Raji (cell line): ENCODE results near the gene PCDHA13.
"Not testable (repeated sequence)": the region's sequence is repeated elsewhere in the genome, so short reads cannot be mapped to it uniquely, and the experiment has no call there.

Source experiments
- POLR2A ChIP-seq: IDR thresholded peaks from 2 replicates; pipeline ENCODE4 v1.6.1; 2011; ENCODE audit warnings: low read depth, low read length, control low read depth; ENCODE audit not compliant: insufficient read depth

Gene PCDHA13, protein sequence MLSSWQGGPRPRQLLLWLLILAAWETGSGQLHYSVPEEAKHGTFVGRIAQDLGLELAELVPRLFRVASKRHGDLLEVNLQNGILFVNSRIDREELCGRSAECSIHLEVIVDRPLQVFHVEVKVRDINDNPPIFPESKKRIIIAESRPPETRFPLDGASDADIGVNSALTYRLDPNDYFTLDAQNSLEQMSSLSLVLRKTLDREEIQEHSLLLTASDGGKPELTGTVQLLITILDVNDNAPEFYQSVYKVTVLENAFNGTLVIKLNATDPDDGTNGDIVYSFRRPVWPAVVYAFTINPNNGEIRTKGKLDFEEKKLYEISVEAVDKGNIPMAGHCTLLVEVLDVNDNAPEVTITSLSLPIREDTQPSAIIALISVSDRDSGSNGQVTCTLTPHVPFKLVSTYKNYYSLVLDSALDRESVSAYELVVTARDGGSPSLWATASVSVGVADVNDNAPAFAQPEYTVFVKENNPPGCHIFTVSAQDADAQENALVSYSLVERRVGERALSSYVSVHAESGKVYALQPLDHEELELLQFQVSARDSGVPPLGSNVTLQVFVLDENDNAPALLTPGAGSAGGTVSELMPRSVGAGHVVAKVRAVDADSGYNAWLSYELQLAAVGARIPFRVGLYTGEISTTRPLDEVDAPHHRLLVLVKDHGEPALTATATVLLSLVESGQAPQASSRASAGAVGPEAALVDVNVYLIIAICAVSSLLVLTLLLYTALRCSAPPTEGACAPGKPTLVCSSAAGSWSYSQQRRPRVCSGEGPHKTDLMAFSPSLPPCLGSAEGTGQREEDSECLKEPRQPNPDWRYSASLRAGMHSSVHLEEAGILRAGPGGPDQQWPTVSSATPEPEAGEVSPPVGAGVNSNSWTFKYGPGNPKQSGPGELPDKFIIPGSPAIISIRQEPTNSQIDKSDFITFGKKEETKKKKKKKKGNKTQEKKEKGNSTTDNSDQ

DNA sequence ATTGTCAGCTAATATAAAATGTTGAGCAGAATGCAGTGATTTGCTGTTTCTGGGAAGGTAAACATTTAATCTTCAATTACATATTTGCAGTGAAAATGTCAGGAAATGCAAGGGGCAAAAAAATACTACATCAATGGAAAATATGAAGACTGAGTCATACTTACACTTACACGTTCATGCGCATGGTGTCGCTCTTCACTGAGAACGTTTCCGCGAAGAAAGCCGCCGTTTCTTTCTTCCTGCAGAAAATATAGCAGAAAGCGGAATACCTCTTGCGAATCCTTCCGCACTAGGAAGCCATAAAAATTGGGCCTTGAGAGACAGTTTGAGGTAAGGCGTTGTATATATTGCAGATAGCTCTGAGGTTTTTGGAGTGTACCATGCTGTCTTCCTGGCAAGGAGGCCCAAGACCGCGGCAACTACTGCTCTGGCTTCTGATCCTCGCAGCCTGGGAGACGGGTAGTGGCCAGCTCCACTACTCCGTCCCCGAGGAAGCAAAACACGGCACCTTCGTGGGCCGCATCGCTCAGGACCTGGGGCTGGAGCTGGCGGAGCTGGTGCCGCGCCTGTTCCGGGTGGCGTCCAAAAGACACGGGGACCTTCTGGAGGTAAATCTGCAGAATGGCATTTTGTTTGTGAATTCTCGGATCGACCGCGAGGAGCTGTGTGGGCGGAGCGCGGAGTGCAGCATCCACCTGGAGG lies at the start of gene PCDHA13:
Gene PCDHA13, plus strand, starts transcription at position 236 of the 702 bp plus-strand sequence. Its CDS starts 145 bp downstream, at position 381.
- no peak for TF ChIP-seq POLR2A

DNA sequence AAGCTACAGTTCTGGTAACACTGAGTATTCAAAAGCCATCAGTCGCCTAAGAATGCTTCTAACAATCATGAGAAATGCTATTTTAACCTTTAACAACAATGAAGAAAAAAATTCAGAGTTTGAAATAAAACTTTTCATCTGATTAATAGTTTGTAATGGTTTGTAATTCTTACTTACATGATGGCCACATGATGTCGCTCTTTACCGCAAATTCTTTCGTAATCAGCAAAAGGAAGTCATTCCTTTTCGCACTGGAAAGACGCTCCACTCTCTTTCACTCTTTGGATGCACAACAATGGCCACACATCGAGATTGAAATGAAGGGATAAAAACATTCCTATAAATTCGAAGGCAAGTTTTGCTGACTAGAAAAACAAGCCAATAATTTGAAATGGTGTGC lies 47.9 kb upstream of the PCDHA13 start, which contains the start of gene PCDHA7:
Gene PCDHA7, plus strand, starts transcription at position 277 of the 400 bp plus-strand sequence. Its CDS starts 115 bp downstream, at position 392.
- TF ChIP-seq POLR2A: no peak

DNA sequence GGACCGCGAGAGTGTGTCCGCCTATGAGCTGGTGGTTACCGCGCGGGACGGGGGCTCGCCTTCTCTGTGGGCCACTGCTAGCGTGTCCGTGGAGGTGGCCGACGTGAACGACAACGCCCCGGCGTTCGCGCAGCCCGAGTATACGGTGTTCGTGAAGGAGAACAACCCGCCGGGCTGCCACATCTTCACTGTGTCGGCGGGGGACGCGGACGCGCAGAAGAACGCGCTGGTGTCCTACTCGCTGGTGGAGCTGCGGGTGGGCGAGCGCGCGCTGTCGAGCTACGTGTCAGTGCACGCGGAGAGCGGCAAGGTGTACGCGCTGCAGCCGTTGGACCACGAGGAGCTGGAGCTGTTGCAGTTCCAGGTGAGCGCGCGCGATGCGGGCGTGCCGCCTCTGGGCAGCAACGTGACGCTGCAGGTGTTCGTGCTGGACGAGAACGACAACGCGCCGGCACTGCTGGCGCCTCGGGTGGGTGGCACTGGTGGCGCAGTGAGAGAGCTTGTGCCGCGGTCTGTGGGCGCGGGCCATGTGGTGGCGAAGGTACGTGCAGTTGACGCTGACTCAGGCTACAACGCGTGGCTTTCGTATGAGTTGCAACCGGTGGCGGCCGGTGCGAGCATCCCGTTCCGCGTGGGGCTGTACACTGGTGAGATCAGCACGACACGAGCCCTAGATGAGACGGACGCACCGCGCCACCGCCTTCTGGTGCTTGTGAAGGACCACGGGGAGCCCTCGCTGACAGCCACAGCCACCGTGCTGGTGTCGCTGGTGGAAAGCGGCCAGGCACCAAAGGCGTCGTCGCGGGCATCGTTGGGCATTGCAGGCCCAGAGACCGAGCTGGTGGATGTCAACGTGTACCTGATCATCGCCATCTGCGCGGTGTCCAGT lies 46.1 kb upstream of the PCDHA13 start:
- TF ChIP-seq POLR2A: no peak

DNA sequence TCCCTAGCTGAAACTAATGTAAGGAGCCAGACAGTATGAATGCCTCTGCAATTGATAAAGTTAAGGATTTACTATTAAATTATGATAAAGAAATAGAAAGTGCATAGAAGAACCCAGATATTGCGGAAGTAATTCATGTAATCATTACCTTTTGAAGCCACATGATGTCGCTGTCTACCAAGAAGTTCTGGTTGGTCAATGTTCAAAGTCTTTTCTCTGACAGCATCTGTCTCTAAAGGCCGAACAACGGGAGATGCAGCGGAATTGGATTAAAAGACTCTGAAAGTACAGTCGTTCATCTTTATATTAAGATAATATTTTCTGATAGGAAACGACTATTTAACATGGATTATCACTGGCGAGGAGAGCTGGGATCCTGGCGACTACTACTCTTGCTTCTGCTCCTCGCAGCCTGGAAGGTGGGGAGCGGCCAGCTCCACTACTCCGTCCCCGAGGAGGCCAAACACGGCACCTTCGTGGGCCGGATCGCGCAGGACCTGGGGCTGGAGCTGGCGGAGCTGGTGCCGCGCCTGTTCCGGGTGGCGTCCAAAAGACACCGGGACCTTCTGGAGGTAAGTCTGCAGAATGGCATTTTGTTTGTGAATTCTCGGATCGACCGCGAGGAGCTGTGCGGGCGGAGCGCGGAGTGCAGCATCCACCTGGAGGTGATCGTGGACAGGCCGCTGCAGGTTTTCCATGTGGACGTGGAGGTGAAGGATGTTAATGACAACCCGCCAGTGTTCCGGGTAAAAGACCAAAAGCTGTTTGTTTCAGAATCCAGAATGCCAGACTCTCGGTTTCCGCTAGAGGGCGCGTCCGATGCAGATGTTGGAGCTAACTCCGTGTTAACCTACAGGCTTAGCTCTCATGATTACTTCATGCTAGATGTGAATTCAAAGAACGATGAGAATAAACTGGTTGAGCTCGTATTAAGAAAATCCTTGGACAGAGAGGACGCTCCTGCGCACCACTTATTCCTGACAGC lies 40.7 kb upstream of the PCDHA13 start, which contains the start of gene PCDHA8:
Gene PCDHA8, plus strand, starts transcription at position 210 of the 985 bp plus-strand sequence. Its CDS starts 135 bp downstream, at position 345.
- TF ChIP-seq POLR2A: no peak

DNA sequence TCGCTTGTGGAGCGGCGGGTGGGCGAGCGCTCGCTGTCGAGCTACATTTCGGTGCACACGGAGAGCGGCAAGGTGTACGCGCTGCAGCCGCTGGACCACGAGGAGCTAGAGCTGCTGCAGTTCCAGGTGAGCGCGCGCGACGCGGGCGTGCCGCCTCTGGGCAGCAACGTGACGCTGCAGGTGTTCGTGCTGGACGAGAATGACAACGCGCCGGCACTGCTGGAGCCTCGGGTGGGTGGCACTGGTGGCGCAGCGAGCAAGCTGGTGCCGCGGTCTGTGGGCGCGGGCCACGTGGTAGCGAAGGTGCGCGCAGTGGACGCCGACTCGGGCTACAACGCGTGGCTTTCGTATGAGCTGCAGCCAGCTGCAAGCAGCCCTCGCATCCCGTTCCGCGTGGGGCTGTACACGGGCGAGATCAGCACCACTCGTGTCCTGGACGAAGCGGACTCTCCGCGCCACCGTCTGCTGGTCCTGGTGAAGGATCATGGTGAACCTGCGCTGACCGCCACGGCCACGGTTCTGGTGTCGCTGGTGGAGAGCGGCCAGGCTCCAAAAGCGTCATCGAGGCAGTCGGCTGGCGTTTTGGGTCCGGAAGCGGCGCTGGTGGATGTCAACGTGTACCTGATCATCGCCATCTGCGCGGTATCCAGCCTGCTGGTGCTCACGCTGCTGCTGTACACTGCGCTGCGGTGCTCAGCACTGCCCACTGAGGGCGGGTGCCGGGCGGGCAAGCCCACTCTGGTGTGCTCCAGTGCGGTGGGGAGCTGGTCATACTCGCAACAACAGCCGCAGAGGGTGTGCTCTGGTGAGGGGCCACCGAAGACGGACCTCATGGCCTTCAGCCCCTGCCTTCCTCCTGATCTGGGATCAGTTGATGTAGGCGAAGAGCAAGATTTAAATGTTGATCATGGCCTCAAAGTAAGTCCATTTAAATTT lies 38.9 kb upstream of the PCDHA13 start:
- no peak for TF ChIP-seq POLR2A

DNA sequence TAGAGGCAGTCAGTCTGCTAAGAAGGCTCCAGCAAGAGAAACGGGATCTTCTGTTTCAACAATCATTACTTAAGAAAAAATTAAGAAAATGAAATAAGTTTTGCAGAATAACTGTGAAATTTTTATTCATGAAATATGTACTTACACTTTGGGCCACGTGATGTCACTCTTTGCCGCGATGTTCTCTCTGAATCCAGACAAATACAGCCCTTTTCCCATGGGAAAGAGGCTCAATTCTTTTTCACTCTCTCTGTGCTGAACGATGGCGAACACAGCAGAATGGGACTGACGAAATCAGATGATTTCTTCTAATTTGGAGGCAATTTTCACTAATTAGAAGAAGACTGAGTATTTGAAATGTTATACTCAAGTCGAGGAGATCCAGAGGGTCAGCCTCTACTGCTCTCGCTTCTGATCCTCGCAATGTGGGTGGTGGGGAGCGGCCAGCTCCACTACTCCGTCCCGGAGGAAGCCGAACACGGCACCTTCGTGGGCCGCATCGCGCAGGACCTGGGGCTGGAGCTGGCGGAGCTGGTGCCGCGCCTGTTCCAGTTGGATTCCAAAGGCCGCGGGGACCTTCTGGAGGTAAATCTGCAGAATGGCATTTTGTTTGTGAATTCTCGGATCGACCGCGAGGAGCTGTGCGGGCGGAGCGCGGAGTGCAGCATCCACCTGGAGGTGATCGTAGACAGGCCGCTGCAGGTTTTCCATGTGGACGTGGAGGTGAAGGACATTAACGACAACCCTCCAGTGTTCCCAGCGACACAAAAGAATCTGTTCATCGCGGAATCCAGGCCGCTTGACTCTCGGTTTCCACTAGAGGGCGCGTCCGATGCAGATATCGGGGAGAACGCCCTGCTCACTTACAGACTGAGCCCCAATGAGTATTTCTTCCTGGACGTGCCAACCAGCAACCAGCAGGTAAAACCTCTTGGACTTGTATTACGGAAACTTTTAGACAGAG lies 33.5 kb upstream of the PCDHA13 start, which contains the start of gene PCDHA9:
Gene PCDHA9, plus strand, starts transcription at position 244 of the 964 bp plus-strand sequence. Its CDS starts 114 bp downstream, at position 358.
- TF ChIP-seq POLR2A: not testable (repeated sequence)

DNA sequence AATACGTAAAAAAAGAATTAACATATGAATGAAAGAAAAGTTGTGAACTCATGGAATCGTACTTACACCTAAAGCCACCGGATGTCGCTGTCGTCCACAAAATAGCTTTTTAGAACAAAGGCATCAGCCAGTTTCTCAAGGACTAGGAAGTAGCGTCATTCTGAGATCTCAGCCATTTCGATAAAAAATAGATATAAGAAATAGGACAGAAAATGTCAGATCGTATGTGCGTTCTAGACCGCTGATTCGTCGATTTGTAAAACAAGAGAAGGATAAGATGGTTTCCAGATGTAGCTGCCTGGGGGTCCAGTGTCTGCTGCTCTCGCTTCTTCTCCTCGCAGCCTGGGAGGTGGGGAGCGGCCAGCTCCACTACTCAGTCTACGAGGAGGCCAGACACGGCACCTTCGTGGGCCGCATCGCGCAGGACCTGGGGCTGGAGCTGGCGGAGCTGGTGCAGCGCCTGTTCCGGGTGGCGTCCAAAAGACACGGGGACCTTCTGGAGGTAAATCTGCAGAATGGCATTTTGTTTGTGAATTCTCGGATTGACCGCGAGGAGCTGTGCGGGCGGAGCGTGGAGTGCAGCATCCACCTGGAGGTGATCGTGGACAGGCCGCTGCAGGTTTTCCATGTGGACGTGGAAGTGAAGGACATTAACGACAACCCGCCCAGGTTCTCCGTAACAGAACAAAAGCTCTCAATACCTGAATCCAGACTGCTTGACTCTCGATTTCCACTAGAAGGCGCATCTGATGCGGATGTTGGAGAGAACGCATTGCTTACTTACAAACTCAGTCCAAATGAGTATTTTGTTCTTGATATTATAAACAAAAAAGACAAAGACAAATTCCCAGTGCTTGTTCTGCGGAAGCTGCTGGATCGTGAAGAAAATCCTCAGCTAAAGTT lies 25.9 kb upstream of the PCDHA13 start, which contains the start of gene PCDHA10:
Gene PCDHA10, plus strand, starts transcription at position 126 of the 903 bp plus-strand sequence. Its CDS starts 152 bp downstream, at position 278.
- no peak for TF ChIP-seq POLR2A

DNA sequence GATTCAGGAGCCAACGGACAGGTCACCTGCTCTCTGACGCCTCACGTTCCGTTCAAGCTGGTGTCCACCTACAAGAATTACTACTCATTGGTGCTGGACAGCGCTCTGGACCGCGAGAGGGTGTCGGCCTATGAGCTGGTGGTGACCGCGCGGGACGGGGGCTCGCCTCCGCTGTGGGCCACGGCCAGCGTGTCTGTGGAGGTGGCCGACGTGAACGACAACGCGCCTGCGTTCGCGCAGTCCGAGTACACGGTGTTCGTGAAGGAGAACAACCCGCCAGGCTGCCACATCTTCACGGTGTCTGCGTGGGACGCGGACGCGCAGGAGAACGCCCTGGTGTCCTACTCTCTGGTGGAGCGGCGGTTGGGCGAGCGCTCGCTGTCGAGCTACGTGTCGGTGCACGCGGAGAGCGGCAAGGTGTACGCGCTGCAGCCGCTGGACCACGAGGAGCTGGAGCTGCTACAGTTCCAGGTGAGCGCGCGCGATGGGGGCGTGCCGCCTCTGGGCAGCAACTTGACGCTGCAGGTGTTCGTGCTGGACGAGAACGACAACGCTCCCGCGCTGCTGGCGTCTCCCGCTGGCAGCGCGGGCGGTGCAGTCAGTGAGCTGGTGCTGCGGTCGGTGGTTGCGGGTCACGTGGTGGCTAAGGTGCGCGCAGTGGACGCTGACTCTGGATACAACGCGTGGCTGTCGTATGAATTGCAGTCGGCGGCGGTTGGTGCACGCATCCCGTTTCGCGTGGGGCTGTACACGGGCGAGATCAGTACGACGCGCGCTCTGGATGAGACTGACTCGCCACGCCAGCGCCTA lies 24.5 kb upstream of the PCDHA13 start:
- no peak for TF ChIP-seq POLR2A

DNA sequence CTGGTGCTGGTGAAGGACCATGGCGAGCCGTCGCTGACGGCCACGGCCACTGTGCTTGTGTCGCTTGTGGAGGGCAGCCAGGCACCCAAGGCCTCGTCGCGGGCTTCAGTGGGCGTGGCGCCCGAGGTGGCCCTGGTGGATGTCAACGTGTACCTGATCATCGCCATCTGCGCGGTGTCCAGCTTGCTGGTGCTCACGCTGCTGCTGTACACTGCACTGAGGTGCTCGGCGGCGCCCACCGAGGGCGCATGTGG lies 24.0 kb upstream of the PCDHA13 start:
- TF ChIP-seq POLR2A: no peak
